HL-60 (cell line): ENCODE data around the gene ZSCAN5B.

Experiments
- GABPA ChIP-seq: IDR thresholded peaks from 2 replicates; pipeline ENCODE4 v1.6.1; 2012; ENCODE audit warnings: low read depth
- POLR2AphosphoS5 ChIP-seq: IDR thresholded peaks from 2 replicates; pipeline ENCODE4 v1.6.1; 2012; ENCODE audit warnings: low read depth
- REST ChIP-seq: IDR thresholded peaks from 2 replicates; pipeline ENCODE4 v1.6.1; 2012; ENCODE audit warnings: low read depth; ENCODE audit not compliant: insufficient replicate concordance
- SPI1 ChIP-seq: IDR thresholded peaks from 2 replicates; pipeline ENCODE4 v1.6.1; 2012; ENCODE audit warnings: low read depth, mild to moderate bottlenecking, borderline replicate concordance
- TF ChIP-seq, protein P1 (sequence below): IDR thresholded peaks from one replicate; pipeline ENCODE4 v1.5.1; 2011; ENCODE audit warnings: low read length, control low read depth, inconsistent platforms; ENCODE audit not compliant: insufficient read depth

DNA sequence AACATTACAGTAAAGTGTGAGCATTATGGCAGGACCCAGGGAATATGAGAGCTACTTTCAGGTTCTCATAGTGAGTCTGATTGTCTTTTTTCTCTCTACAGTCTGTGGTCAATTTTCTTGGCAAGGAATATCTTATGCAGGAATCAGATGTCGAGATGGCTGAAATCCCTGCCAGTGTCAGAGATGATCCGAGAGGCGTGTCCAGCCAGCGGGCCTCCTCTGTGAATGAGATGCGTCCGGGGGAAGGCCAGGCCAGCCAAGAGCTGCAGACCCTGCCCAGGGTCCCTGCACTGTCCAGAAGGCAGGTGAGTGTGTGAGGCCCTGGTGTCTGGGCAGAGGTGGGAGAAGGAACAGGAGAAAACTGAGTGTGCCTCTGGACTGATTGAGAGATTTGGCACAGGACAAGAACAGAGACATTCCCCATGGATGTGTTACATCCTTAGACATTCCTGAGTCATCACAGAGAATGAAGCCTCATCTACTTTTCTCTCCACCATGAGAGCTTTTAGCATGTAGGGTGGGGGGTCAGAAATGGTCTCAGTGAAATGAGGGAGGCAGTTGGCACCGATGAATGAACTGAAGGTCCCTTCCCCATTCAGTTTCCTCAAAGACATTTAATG, 47.6 kb upstream of the ZSCAN5B start:
- TF ChIP-seq REST (no peak), POLR2AphosphoS5 (no peak), GABPA (no peak), SPI1 (no peak)
- TF ChIP-seq, protein P1, sequence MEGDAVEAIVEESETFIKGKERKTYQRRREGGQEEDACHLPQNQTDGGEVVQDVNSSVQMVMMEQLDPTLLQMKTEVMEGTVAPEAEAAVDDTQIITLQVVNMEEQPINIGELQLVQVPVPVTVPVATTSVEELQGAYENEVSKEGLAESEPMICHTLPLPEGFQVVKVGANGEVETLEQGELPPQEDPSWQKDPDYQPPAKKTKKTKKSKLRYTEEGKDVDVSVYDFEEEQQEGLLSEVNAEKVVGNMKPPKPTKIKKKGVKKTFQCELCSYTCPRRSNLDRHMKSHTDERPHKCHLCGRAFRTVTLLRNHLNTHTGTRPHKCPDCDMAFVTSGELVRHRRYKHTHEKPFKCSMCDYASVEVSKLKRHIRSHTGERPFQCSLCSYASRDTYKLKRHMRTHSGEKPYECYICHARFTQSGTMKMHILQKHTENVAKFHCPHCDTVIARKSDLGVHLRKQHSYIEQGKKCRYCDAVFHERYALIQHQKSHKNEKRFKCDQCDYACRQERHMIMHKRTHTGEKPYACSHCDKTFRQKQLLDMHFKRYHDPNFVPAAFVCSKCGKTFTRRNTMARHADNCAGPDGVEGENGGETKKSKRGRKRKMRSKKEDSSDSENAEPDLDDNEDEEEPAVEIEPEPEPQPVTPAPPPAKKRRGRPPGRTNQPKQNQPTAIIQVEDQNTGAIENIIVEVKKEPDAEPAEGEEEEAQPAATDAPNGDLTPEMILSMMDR = no peak
